Panc1 (cell line): Measurements from ENCODE around the gene ARMC8.

Source experiments
- POLR2AphosphoS5 ChIP-seq: IDR thresholded peaks from 2 replicates; pipeline ENCODE4 v1.6.1; 2012; ENCODE audit warnings: mild to moderate bottlenecking, low read depth, low read length, moderate library complexity
- TF ChIP-seq, protein P1 (sequence below): fragments of 450-650 bp; IDR thresholded peaks from 2 replicates; pipeline ENCODE4 v1.5.1; 2017; ENCODE audit warnings: mild to moderate bottlenecking

DNA sequence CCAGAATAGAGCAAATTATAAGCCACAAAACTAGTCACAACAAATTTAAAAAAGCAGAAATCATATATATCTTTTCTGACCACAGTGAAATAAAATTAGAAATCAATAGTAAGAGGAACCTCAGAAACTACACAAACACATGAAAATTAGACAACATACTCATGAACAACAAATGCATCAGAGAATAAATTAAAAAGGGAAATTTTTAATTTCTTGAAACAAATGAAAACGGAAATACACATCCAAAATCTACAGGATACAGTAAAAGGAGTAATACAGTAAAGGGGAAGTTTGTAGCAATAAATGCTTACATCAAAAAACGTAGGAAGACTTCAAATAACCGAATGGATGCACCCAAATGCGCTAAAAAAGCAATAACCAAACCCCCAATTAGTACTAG is 123.4 kb downstream of the ARMC8 start:
- TF ChIP-seq, protein P1, sequence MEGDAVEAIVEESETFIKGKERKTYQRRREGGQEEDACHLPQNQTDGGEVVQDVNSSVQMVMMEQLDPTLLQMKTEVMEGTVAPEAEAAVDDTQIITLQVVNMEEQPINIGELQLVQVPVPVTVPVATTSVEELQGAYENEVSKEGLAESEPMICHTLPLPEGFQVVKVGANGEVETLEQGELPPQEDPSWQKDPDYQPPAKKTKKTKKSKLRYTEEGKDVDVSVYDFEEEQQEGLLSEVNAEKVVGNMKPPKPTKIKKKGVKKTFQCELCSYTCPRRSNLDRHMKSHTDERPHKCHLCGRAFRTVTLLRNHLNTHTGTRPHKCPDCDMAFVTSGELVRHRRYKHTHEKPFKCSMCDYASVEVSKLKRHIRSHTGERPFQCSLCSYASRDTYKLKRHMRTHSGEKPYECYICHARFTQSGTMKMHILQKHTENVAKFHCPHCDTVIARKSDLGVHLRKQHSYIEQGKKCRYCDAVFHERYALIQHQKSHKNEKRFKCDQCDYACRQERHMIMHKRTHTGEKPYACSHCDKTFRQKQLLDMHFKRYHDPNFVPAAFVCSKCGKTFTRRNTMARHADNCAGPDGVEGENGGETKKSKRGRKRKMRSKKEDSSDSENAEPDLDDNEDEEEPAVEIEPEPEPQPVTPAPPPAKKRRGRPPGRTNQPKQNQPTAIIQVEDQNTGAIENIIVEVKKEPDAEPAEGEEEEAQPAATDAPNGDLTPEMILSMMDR, result no peak
- TF ChIP-seq POLR2AphosphoS5, result no peak
